Posterior vena cava (tissue), 2 donors: ENCODE results near the gene HSPG2. TPM values are rescaled to one million over a fixed set of nuclear protein-coding genes. Genes with fewer than 3 reads are reported as not detected.

Source experiments
- DNase-seq: peaks from one replicate; pipeline ENCODE4 v3.0.0-alpha.2; 2020; ENCODE audit warnings: low spot score
- intact Hi-C, 2 donors: fragments of 100-400 bp; cut with DNase I; formaldehyde crosslinking; loops; one replicate each; pipeline versions ENCODE4 v1.14.1 to v1.14.2; 2022 to 2023
- total RNA-seq, 2 donors: library from RNA; stranded (reverse); fragmentation: NEBNext Ultra II Directional; extraction: Animal tissue kit (Norgen Biotek cat#: 25700); gene quantifications; one replicate each; pipeline ENCODE4 v1.2.1, GENCODE V29; 2021
- donor health status: DM: yes; HTN: yes; CAD: no.
- donor health status: DM: yes; HTN: yes; CAD: no.

The HSPG2 gene
- total RNA-seq, 2 donors from 2014 or later: 682 to 919 TPM

GRCh38 chr1:21904454-21904703 lies 32.7 kb downstream of the HSPG2 start:
- DNase-seq: no peak
- intact Hi-C loops: loop anchor here in 1 of 2 donors (5.0 kb wide), 1 partner anchor 33 kb away; the partner anchor contains the start of gene HSPG2

GRCh38 chr1:21903638-21904453 lies 33.3 kb downstream of the HSPG2 start:
- intact Hi-C loops: loop anchor here in 1 of 2 donors (5.0 kb wide), 1 partner anchor 33 kb away; the partner anchor contains the start of gene HSPG2
- no peak for DNase-seq

GRCh38 chr1:21902026-21903012 lies 34.8 kb downstream of the HSPG2 start:
- DNase-seq: no peak
- intact Hi-C loops: loop anchor here in 1 of 2 donors (5.0 kb wide), 1 partner anchor 35 kb away; the partner anchor contains the start of gene HSPG2

GRCh38 chr1:21901473-21901847 lies 35.6 kb downstream of the HSPG2 start:
- DNase-seq: peak; percentile 93
- intact Hi-C loops: loop anchor here in 1 of 2 donors (5.0 kb wide), 1 partner anchor 36 kb away; the partner anchor contains the start of gene HSPG2

- intact Hi-C loops: loop anchor here in 1 of 2 donors (5.0 kb wide), 1 partner anchor 36 kb away; the partner anchor contains the start of gene HSPG2
- DNase-seq: no peak
Observed at GRCh38 chr1:21900766-21901472, 36.2 kb downstream of the HSPG2 start.

- DNase-seq: no peak
- intact Hi-C loops: loop anchor here (5.0 kb wide), 2 partner anchors 37 to 62 kb away; partner anchors contain the start of gene HSPG2 (in 1 of the 2)
Observed at GRCh38 chr1:21899987-21900386, 37.1 kb downstream of the HSPG2 start.

- intact Hi-C loops: loop anchor here in 1 of 2 donors (5.0 kb wide), 1 partner anchor 63 kb away; no protein-coding TSS in a partner anchor
Observed at GRCh38 chr1:21899267-21899810, 37.8 kb downstream of the HSPG2 start.

GRCh38 chr1:21898326-21899200 lies 38.5 kb downstream of the HSPG2 start:
- no peak for DNase-seq
- intact Hi-C loops: loop anchor here in 1 of 2 donors (5.0 kb wide), 1 partner anchor 64 kb away; no protein-coding TSS in a partner anchor

More at GRCh38 chr1:21899267-21899810, 37.8 kb downstream of the HSPG2 start:
- no peak for DNase-seq

- DNase-seq: no peak
- intact Hi-C loops: loop anchor here in 1 of 2 donors (5.0 kb wide), 1 partner anchor 64 kb away; no protein-coding TSS in a partner anchor
Observed at GRCh38 chr1:21897844-21898243, 39.3 kb downstream of the HSPG2 start.

- intact Hi-C loops: loop anchor here in 1 of 2 donors (5.0 kb wide), 1 partner anchor 65 kb away; no protein-coding TSS in a partner anchor
- DNase-seq: peak; percentile 94
Observed at GRCh38 chr1:21896652-21897532, 40.2 kb downstream of the HSPG2 start.

GRCh38 chr1:21896026-21896425 lies 41.1 kb downstream of the HSPG2 start:
- no peak for DNase-seq
- intact Hi-C loops: loop anchor here in 1 of 2 donors (5.0 kb wide), 1 partner anchor 66 kb away; no protein-coding TSS in a partner anchor

- DNase-seq: no peak
- intact Hi-C loops: no loop called here
Observed at GRCh38 chr1:21894034-21894881, 42.9 kb downstream of the HSPG2 start.

- intact Hi-C loops: no loop called here
- no peak for DNase-seq
Observed at GRCh38 chr1:21893046-21893805, 43.9 kb downstream of the HSPG2 start.

- DNase-seq: no peak
- intact Hi-C loops: no loop called here
Observed at GRCh38 chr1:21891621-21892479, 45.3 kb downstream of the HSPG2 start.
